NCI-H460 (cell line): ENCODE measurements around the gene RBP3. TPM values are rescaled to one million over a fixed set of nuclear protein-coding genes. Genes with fewer than 3 reads are reported as not detected.

ENCODE experiments used
- DNase-seq: peaks from one replicate; pipeline ENCODE4 v3.0.0-alpha.2; 2016; ENCODE audit warnings: low read depth; ENCODE audit errors: extremely low read depth
- total RNA-seq: library from RNA; depleted of rRNA; stranded (reverse); fragments of >200 nt; shearing (Covaris generic); gene quantifications from 2 replicates; pipeline ENCODE4 v1.2.3, GENCODE V29; 2014

The RBP3 gene
- total RNA-seq, 1 experiment from 2014 or later: not detected

GRCh38 chr10:47317251-47317650, 30.9 kb upstream of the RBP3 start:
- DNase-seq: no peak

- no peak for DNase-seq
These were observed 29.5 kb upstream of the RBP3 start for GRCh38 chr10:47318706-47319105.

GRCh38 chr10:47319784-47320183, 28.4 kb upstream of the RBP3 start:
- DNase-seq: no peak

GRCh38 chr10:47320812-47321211, 27.4 kb upstream of the RBP3 start:
- no peak for DNase-seq

- DNase-seq: no peak
These were observed 26.5 kb upstream of the RBP3 start for GRCh38 chr10:47321521-47322195.

GRCh38 chr10:47322300-47323061, 25.7 kb upstream of the RBP3 start, which contains the start of gene GDF2:
GDF2 (plus strand) TSS chr10:47322454; CDS start chr10:47322669, 215 bp downstream.
- DNase-seq: no peak

- DNase-seq: no peak
These were observed 25.1 kb upstream of the RBP3 start for GRCh38 chr10:47323087-47323486.

GRCh38 chr10:47323636-47324296, 24.4 kb upstream of the RBP3 start:
- DNase-seq: no peak

- no peak for DNase-seq
These were observed 22.6 kb upstream of the RBP3 start for GRCh38 chr10:47325303-47326291.

GRCh38 chr10:47326306-47326926, 21.7 kb upstream of the RBP3 start:
- no peak for DNase-seq

- DNase-seq: no peak
These were observed 21.2 kb upstream of the RBP3 start for GRCh38 chr10:47326927-47327330.

GRCh38 chr10:47329855-47330254, 18.3 kb upstream of the RBP3 start:
- no peak for DNase-seq

GRCh38 chr10:47330366-47330765, 17.8 kb upstream of the RBP3 start:
- DNase-seq: no peak

GRCh38 chr10:47330804-47331203, 17.4 kb upstream of the RBP3 start:
- DNase-seq: no peak

- no peak for DNase-seq
These were observed 16.7 kb upstream of the RBP3 start for GRCh38 chr10:47331491-47331890.

GRCh38 chr10:47331954-47332353, 16.2 kb upstream of the RBP3 start:
- no peak for DNase-seq

GRCh38 chr10:47332371-47332770, 15.8 kb upstream of the RBP3 start:
- DNase-seq: no peak

GRCh38 chr10:47332946-47333345, 15.2 kb upstream of the RBP3 start:
- no peak for DNase-seq

- DNase-seq: no peak
These were observed 14.6 kb upstream of the RBP3 start for GRCh38 chr10:47333532-47333931.
